ENCODE measurements around the gene BRIP1. TPM values are rescaled to one million over a fixed set of nuclear protein-coding genes. Genes with fewer than 3 reads are reported as not detected.

BRIP1 gene
- total and polyA plus RNA-seq, 2 donors (not counting 3 experiments of a cell fraction or from before 2014, with no cell fraction given): 1.8 to 12.1 TPM

DNA sequence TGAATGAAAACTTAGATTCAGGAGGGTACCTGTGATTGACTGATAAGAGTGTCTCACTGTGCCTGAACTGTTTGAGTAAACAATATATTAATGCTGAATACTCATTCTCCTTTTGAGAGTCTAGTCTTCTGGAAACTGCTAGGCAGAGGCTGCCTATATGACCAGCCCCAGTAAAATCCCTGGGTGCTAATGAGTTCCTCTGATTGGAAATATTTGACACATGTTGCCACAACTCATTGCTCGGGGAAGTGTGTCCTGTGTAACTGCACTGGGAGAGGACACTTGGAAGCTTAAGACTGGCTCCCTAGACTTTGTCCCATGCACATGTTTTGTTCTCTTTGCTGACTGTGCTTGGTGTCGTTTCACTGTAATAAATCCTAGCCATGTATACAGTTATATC, 163.6 kb downstream of the BRIP1 start:
- H3K9me1 ChIP-seq (replicated peaks; ENCODE audit: control insufficient read depth, extremely low read depth, insufficient read depth, low read length): no peaks in the 10 kb centered on the region
- ChIA-PET POLR2A (no interaction called here), CTCF (no interaction called here)
- no peaks in the 10 kb centered on the region for H3K9me3 ChIP-seq (replicated peaks; ENCODE audit: control insufficient read depth, insufficient read depth, low read length)
- TF ChIP-seq FOS (IDR thresholded peaks at IDR 0.05; ENCODE audit: borderline replicate concordance, insufficient read depth, low read length) (no peak), GATA2 (IDR thresholded peaks at IDR 0.05; ENCODE audit: insufficient read depth, insufficient read length, low read depth, low read length) (no peak)
- H3K36me3 ChIP-seq (ENCODE audit: control insufficient read depth in 2 of 2, extremely low read depth in 1 of 2, insufficient read depth in 2 of 2, low read length in 2 of 2): no peaks in the 10 kb centered on the region
- H3K27me3 ChIP-seq (ENCODE audit: control insufficient read depth in 2 of 2, insufficient read depth in 2 of 2, low read length in 2 of 2): no peaks in the 10 kb centered on the region
- H3K4me2 ChIP-seq (ENCODE audit: insufficient read depth, low read length): no peak overlapping the region
- no peaks in the 10 kb centered on the region for H3K79me2 ChIP-seq (ENCODE audit: control insufficient read depth, insufficient read depth, low read length)
- DNase-seq (ENCODE audit: low read depth, low spot score) (no peak), FAIRE-seq (no peak)
- no peak overlapping the region for H3K9ac ChIP-seq (replicated peaks; ENCODE audit: extremely low read depth, insufficient read depth, low read length)
- no peak overlapping the region for H2AFZ ChIP-seq (ENCODE audit: low read depth, low read length)
- BruUV-seq (replicated peaks): no TSS peak
- H4K20me1 ChIP-seq (replicated peaks; ENCODE audit: control insufficient read depth, extremely low read depth, insufficient read depth, low read length): no peaks in the 10 kb centered on the region
- no peak overlapping the region for H3K27ac ChIP-seq (ENCODE audit: insufficient read depth, low read depth, low read length)
- dilution Hi-C loops (cut with MboI; ENCODE audit: extremely low pct_ligation_motif_present, low sequenced_read_pairs): no loop called here
- H3K4me1 ChIP-seq (ENCODE audit: control insufficient read depth, extremely low read depth, insufficient read depth, low read length): no peaks in the 10 kb centered on the region
- no peak overlapping the region for H3K4me3 ChIP-seq (replicated peaks in 1 of 3; ENCODE audit: insufficient read depth in 1 of 3, low read depth in 1 of 3, low read length in 3 of 3)
- intact Hi-C loops (cut with micrococcal nuclease): no loop called here

DNA sequence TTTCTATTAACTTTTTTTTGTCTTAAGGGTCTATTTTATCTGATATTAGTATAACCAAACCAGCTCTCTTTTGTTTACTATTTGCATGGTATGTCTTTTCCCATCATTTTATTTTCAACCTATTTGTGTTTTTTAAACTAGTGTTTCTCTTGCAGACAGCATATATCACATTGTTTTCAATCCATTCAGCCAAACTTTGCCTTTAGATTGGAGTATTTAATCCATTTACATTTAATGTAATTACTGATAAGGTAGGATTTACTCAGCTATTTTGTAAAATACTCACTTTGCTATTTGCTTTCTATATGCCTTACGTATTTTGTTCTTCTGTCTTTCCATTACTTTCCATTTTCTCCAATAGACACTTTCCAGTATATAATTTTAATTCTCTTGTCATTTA, 164.3 kb downstream of the BRIP1 start:
- no peaks in the 10 kb centered on the region for H3K36me3 ChIP-seq (ENCODE audit: control insufficient read depth in 2 of 2, extremely low read depth in 1 of 2, insufficient read depth in 2 of 2, low read length in 2 of 2)
- no peak for FAIRE-seq

More for the DNA sequence above, 164.3 kb downstream of the BRIP1 start:
- Histone ChIP-seq H3K4me1 (ENCODE audit: control insufficient read depth, extremely low read depth, insufficient read depth, low read length) (no peaks in the 10 kb centered on the region), H3K27me3 (ENCODE audit: control insufficient read depth in 2 of 2, insufficient read depth in 2 of 2, low read length in 2 of 2) (no peaks in the 10 kb centered on the region), H3K4me3 (replicated peaks in 1 of 3; ENCODE audit: insufficient read depth in 1 of 3, low read depth in 1 of 3, low read length in 3 of 3) (no peak overlapping the region), H3K9me3 (replicated peaks; ENCODE audit: control insufficient read depth, insufficient read depth, low read length) (no peaks in the 10 kb centered on the region), H4K20me1 (replicated peaks; ENCODE audit: control insufficient read depth, extremely low read depth, insufficient read depth, low read length) (no peaks in the 10 kb centered on the region), H3K9ac (replicated peaks; ENCODE audit: extremely low read depth, insufficient read depth, low read length) (no peak overlapping the region), H3K4me2 (ENCODE audit: insufficient read depth, low read length) (no peak overlapping the region), H2AFZ (ENCODE audit: low read depth, low read length) (no peak overlapping the region), H3K9me1 (replicated peaks; ENCODE audit: control insufficient read depth, extremely low read depth, insufficient read depth, low read length) (no peaks in the 10 kb centered on the region), H3K27ac (ENCODE audit: insufficient read depth, low read depth, low read length) (no peak overlapping the region), H3K79me2 (ENCODE audit: control insufficient read depth, insufficient read depth, low read length) (no peaks in the 10 kb centered on the region)
- TF ChIP-seq JUN (IDR thresholded peaks at IDR 0.05; ENCODE audit: borderline replicate concordance, insufficient read depth, insufficient read length, low read depth): no peak
- BruUV-seq (replicated peaks): no TSS peak
- intact Hi-C loops (cut with micrococcal nuclease): no loop called here
- dilution Hi-C loops (cut with MboI; ENCODE audit: extremely low pct_ligation_motif_present, low sequenced_read_pairs): no loop called here
- DNase-seq (ENCODE audit: low read depth, low spot score): no peak
- ChIA-PET CTCF (no interaction called here), POLR2A (no interaction called here)
